Stimulated activated CD4-positive, alpha-beta T cell treated with anti-CD3 and anti-CD28 coated beads, Interleukin-2, amount 100 ng/mL, for 48 hours (primary cell): ENCODE data around the gene TMEM109.

ENCODE experiments used
- DNase-seq, 2 donors: peaks; one replicate each; pipeline ENCODE4 v3.0.0-alpha.2; 2020

The TMEM109 gene

GRCh38 chr11:60945295-60945667 is 31.3 kb downstream of the TMEM109 start:
- DNase-seq = no peak

- no peak for DNase-seq
These were observed 32.8 kb downstream of the TMEM109 start for GRCh38 chr11:60946601-60947264.

GRCh38 chr11:60947700-60948099 is 33.7 kb downstream of the TMEM109 start:
- DNase-seq = no peak

GRCh38 chr11:60948250-60948649 is 34.3 kb downstream of the TMEM109 start:
- DNase-seq = no peak

GRCh38 chr11:60950024-60950423 is 36.1 kb downstream of the TMEM109 start:
- DNase-seq = no peak

GRCh38 chr11:60950933-60951605 is 37.1 kb downstream of the TMEM109 start:
- peak; percentile 17 to 18 for DNase-seq

GRCh38 chr11:60951606-60951903 is 37.6 kb downstream of the TMEM109 start:
- no peak for DNase-seq

- peak in 1 of 2 donors; percentile 8 for DNase-seq
These were observed 38.2 kb downstream of the TMEM109 start, which contains the start of gene SLC15A3 for GRCh38 chr11:60951904-60952741. Gene SLC15A3 (minus strand): TSS chr11:60952176. CDS start chr11:60951551, 625 bp downstream.

- DNase-seq = no peak
These were observed 38.8 kb downstream of the TMEM109 start for GRCh38 chr11:60952742-60953170.

GRCh38 chr11:60953781-60954180 is 39.8 kb downstream of the TMEM109 start:
- no peak for DNase-seq

- DNase-seq = no peak
These were observed 40.5 kb downstream of the TMEM109 start for GRCh38 chr11:60954421-60954820.

GRCh38 chr11:60955571-60955970 is 41.6 kb downstream of the TMEM109 start:
- DNase-seq = no peak

GRCh38 chr11:60957188-60957587 is 43.2 kb downstream of the TMEM109 start:
- DNase-seq = no peak

GRCh38 chr11:60959431-60959830 is 45.5 kb downstream of the TMEM109 start:
- DNase-seq = no peak

GRCh38 chr11:60960405-60960804 is 46.4 kb downstream of the TMEM109 start:
- DNase-seq = no peak

- no peak for DNase-seq
These were observed 50.8 kb downstream of the TMEM109 start for GRCh38 chr11:60964801-60965200.

GRCh38 chr11:60966890-60967289 is 52.9 kb downstream of the TMEM109 start:
- no peak for DNase-seq

GRCh38 chr11:60968223-60968622 is 54.3 kb downstream of the TMEM109 start:
- no peak for DNase-seq

- DNase-seq = peak; percentile 80 to 82
These were observed 56.4 kb downstream of the TMEM109 start for GRCh38 chr11:60970369-60970774.

- no peak for DNase-seq
These were observed 56.9 kb downstream of the TMEM109 start for GRCh38 chr11:60970890-60971289.

- no peak for DNase-seq
These were observed 57.6 kb downstream of the TMEM109 start, which contains the start of gene CD6 for GRCh38 chr11:60971520-60971919. Gene CD6 (plus strand): TSS chr11:60971680. CDS start chr11:60971866, 186 bp downstream.

GRCh38 chr11:60972182-60973030 is 58.4 kb downstream of the TMEM109 start:
- no peak for DNase-seq
